Mesenchymal stem cell (in vitro differentiated cells and primary cell): ENCODE measurements around the gene CCDC88B.

Experiments used
- DNase-seq: peaks from one replicate; pipeline ENCODE4 v3.0.0-alpha.2; 2013
- H2AFZ ChIP-seq: one replicate; pipeline ENCODE4 v1.6.1; 2013; ENCODE audit warnings: low read depth, mild to moderate bottlenecking, control low read depth, inconsistent platforms, low read length, moderate library complexity
- H2AK5ac ChIP-seq: 2 replicates; pipeline ENCODE4 v1.6.1; 2013; ENCODE audit warnings: low read length, moderate library complexity, mild to moderate bottlenecking, inconsistent platforms; ENCODE audit not compliant: severe bottlenecking
- H2BK120ac ChIP-seq: one replicate; pipeline ENCODE4 v1.6.1; 2013; ENCODE audit warnings: low read depth, mild to moderate bottlenecking, inconsistent platforms, low read length, moderate library complexity
- H2BK12ac ChIP-seq, 2 experiments: one replicate each; pipeline ENCODE4 v1.6.1; 2013; ENCODE audit warnings: inconsistent platforms in 2 of 2, low read length in 2 of 2, mild to moderate bottlenecking in 2 of 2, moderate library complexity in 2 of 2, control low read depth in 1 of 2
- H2BK15ac ChIP-seq: one replicate; pipeline ENCODE4 v1.6.1; 2013; ENCODE audit warnings: mild to moderate bottlenecking, low read depth, inconsistent platforms; ENCODE audit not compliant: poor library complexity, severe bottlenecking
- H2BK5ac ChIP-seq: 2 replicates; pipeline ENCODE4 v1.6.1; 2013; ENCODE audit warnings: low read depth, mild to moderate bottlenecking, low read length, control low read depth, inconsistent platforms; ENCODE audit not compliant: poor library complexity, severe bottlenecking
- H3K14ac ChIP-seq, 2 experiments: one replicate each; pipeline ENCODE4 v1.6.1; 2013; ENCODE audit warnings: inconsistent platforms in 2 of 2, low read length in 2 of 2, control low read depth in 1 of 2, mild to moderate bottlenecking in 1 of 2, moderate library complexity in 1 of 2
- H3K18ac ChIP-seq, 2 experiments: one replicate each; pipeline ENCODE4 v1.6.1; 2013; ENCODE audit warnings: inconsistent platforms in 2 of 2, low read length in 2 of 2, control low read depth in 1 of 2, low read depth in 1 of 2, mild to moderate bottlenecking in 1 of 2
- H3K23ac ChIP-seq, 2 experiments: one replicate each; pipeline ENCODE4 v1.6.1; 2013; ENCODE audit warnings: inconsistent platforms in 2 of 2, low read length in 2 of 2, mild to moderate bottlenecking in 2 of 2, moderate library complexity in 2 of 2, control low read depth in 1 of 2
- H3K27ac ChIP-seq: 2 replicates; pipeline ENCODE4 v1.5.1; 2013; ENCODE audit warnings: mild to moderate bottlenecking, moderate library complexity, low read length, control low read depth, inconsistent platforms; ENCODE audit not compliant: poor library complexity, severe bottlenecking
- H3K27me3 ChIP-seq, 2 experiments: 2 replicates each; pipeline versions ENCODE4 v1.6.1 to v1.7.0; 2013; ENCODE audit warnings: low read length in 2 of 2, mild to moderate bottlenecking in 2 of 2, moderate library complexity in 2 of 2, control low read depth in 1 of 2, inconsistent platforms in 1 of 2; ENCODE audit not compliant: control insufficient read depth in 1 of 2, insufficient read depth in 1 of 2
- H3K36me3 ChIP-seq, 2 experiments: 2 replicates each; pipeline versions ENCODE4 v1.6.1 to v1.7.0; 2013; ENCODE audit warnings: low read length in 2 of 2, control low read depth in 1 of 2, inconsistent platforms in 1 of 2, low read depth in 1 of 2, mild to moderate bottlenecking in 1 of 2; ENCODE audit not compliant: insufficient read depth in 2 of 2, control insufficient read depth in 1 of 2
- H3K4ac ChIP-seq, 2 experiments: one replicate each; pipeline ENCODE4 v1.6.1; 2013; ENCODE audit warnings: inconsistent platforms in 2 of 2, low read length in 2 of 2, mild to moderate bottlenecking in 2 of 2, moderate library complexity in 2 of 2, control low read depth in 1 of 2, low read depth in 1 of 2
- H3K4me1 ChIP-seq: 2 replicates; pipeline ENCODE4 v1.6.1; 2013; ENCODE audit warnings: low read depth, low read length, control low read depth; ENCODE audit not compliant: control insufficient read depth, insufficient read depth
- H3K4me2 ChIP-seq: 2 replicates; pipeline ENCODE4 v1.6.1; 2013; ENCODE audit warnings: low read length, mild to moderate bottlenecking, inconsistent platforms; ENCODE audit not compliant: poor library complexity, severe bottlenecking
- H3K4me3 ChIP-seq, 2 experiments: 2 replicates each; pipeline versions ENCODE4 v1.5.1 to v1.7.0; 2013; ENCODE audit warnings: low read length in 2 of 2, mild to moderate bottlenecking in 2 of 2, control low read depth in 1 of 2, low read depth in 1 of 2; ENCODE audit not compliant: insufficient read depth in 1 of 2
- H3K79me1 ChIP-seq: replicated peaks from 2 replicates; pipeline ENCODE4 v1.6.1; 2013; ENCODE audit warnings: mild to moderate bottlenecking, control low read depth, low read length, inconsistent platforms; ENCODE audit not compliant: poor library complexity, severe bottlenecking
- H3K9ac ChIP-seq: 2 replicates; pipeline ENCODE4 v1.7.0; 2013; ENCODE audit warnings: mild to moderate bottlenecking, low read length, moderate library complexity
- H3K9me3 ChIP-seq: 2 replicates; pipeline ENCODE4 v1.7.0; 2013; ENCODE audit warnings: mild to moderate bottlenecking, low read length; ENCODE audit not compliant: control insufficient read depth
- H4K8ac ChIP-seq: one replicate; pipeline ENCODE4 v1.6.1; 2013; ENCODE audit warnings: inconsistent platforms, mild to moderate bottlenecking, low read length, moderate library complexity
- H4K91ac ChIP-seq: one replicate; pipeline ENCODE4 v1.6.1; 2013; ENCODE audit warnings: mild to moderate bottlenecking, low read length, inconsistent platforms
- WGBS: methylation state at CpG from one replicate; pipeline ENCODE4 v1.1.7; 2013; ENCODE audit warnings: mixed read lengths; 5-methylcytosine and 5-hydroxymethylcytosine counted together

Gene CCDC88B

DNA sequence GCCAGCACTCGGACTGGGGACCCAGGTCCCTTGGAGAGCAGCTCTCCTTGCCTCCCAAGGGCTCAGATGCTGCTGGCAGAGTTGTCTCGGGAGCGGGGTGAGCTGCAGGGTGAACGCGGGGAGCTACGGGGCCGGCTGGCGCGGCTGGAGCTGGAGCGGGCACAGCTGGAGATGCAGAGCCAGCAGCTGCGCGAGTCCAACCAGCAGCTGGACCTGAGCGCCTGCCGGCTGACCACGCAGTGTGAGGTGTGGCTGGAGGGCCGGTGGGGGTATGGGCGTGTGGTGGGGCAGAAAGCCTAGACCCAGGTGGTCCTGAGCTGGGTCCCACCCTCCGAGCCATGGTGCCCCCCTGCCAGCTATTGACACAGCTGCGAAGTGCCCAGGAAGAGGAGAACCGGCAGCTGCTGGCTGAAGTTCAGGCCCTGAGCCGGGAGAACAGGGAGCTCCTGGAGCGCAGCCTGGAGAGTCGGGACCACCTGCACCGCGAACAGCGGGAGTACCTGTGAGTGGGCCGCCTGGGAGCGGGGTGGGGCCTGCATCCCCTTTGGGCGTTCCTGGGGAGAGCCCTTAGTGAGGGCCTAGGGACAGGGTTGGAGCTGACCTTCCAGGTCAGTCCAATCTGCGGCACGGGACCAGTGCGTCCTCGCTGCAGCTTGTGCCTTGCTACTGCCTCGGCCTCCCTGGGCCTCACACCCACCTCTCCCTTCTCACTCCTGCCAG is 13.2 kb downstream of the CCDC88B start:
- Histone ChIP-seq H3K9me3 (no peaks in the 10 kb centered on the region), H2BK5ac (no peak overlapping the region), H3K18ac (no peak overlapping the region), H4K91ac (no peak overlapping the region), H3K14ac (no peak overlapping the region), H3K36me3 (no peaks in the 10 kb centered on the region), H3K9ac (no peak overlapping the region), H4K8ac (no peak overlapping the region), H3K4me3 (no peak overlapping the region), H2AFZ (no peak overlapping the region), H3K4me1 (peaks cover 32% of the 10 kb centered on the region), H3K23ac (no peak overlapping the region), H3K27me3 (peaks cover 0 to 10% of the 10 kb centered on the region in 2 experiments), H2BK120ac (no peak overlapping the region), H2BK15ac (no peak overlapping the region), H3K4ac (no peak overlapping the region), H2AK5ac (no peak overlapping the region), H2BK12ac (no peak overlapping the region), H3K27ac (no peak overlapping the region), H3K79me1 (no peaks in the 10 kb centered on the region), H3K4me2 (no peak overlapping the region)
- 85% methylated on average over 34 of the region's 34 CpGs for WGBS
- DNase-seq, result no peak

DNA sequence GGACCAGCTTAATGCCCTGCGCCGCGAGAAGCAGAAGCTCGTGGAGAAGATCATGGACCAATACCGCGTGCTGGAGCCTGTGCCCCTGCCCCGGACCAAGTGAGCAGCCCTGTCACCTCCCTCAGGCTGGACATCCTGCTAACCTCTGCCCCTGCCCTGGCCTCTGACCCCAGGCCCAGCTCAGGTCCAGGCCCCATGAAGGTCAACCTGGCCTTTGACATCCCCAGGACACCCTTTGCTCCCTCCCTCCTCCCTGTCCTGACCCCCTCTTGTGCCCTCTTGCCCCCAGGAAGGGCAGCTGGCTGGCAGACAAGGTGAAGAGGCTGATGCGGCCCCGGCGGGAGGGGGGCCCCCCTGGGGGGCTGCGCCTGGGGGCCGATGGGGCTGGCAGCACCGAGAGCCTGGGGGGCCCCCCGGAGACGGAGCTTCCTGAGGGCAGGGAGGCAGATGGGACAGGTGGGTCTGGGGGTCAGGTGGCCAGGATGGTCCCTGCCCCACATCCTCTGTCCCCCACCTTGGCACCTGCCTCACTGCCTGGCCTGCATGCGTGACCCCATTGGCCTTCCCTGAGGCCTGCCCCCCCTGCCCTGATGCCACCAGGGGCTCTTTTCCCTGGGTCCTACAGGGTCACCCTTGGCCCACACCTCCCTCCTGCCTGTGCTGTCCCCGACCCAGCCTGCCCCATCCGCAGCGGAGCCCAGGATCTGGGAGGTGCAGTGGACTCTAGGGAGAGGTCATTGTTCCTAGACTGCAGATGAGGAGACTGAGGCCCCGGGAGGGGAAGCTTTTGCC is 13.9 kb downstream of the CCDC88B start:
- Histone ChIP-seq H2BK12ac (peak overlapping the region in 1 of 2 experiments; percentile 21), H3K4me3 (no peak overlapping the region), H3K36me3 (no peaks in the 10 kb centered on the region), H2BK120ac (no peak overlapping the region), H3K79me1 (peaks cover 2% of the 10 kb centered on the region), H3K14ac (peak overlapping the region in 1 of 2 experiments; percentile 38), H3K9me3 (no peaks in the 10 kb centered on the region), H3K18ac (peak overlapping the region in 1 of 2 experiments; percentile 21), H3K4me1 (peaks cover 35% of the 10 kb centered on the region), H3K9ac (no peak overlapping the region), H4K91ac (peak overlapping the region; percentile 73), H3K27me3 (peaks cover 0 to 10% of the 10 kb centered on the region in 2 experiments), H3K4me2 (no peak overlapping the region), H2AK5ac (no peak overlapping the region), H3K23ac (no peak overlapping the region), H4K8ac (no peak overlapping the region), H2BK15ac (no peak overlapping the region), H3K27ac (no peak overlapping the region), H2BK5ac (no peak overlapping the region), H3K4ac (peak overlapping the region in 1 of 2 experiments; percentile 8), H2AFZ (no peak overlapping the region)
- 85% methylated on average over 9 of the region's 20 CpGs for WGBS
- no peak for DNase-seq

DNA sequence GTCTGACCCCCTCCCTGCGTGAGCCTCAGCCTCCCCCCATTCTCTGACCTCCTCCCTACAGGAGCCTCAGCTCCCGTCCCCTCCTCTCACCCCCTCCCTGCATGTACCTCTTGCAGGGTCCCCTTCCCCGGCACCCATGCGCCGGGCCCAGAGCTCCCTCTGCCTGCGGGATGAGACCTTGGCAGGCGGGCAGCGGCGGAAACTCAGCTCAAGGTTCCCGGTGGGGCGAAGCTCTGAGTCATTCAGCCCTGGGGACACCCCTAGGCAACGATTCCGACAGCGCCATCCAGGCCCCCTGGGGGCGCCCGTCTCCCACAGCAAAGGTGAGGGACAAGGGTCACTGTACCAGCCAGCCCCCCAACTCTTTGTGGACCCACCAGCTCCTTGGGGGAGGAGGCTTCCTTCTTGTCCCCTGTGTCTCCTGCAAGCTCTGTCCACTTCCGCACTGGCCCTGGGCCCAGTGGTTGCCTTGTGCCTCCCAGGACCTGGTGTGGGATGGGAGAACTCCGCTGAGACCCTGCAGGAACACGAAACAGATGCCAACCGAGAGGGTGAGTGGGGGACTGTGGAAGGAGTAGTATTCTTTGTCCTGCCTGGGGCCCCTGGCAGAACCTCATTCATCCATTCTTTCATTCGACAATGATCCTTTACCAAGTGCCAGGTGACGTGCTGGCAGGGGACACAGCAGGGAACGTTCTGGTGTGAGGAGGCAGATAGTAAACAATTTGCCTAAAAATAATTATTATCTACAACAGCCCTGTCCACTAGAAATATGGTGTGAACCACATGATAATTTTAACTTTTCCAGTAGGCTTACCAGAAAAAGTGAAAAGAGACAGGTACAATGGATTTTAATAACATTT is 15.3 kb downstream of the CCDC88B start:
- Histone ChIP-seq H3K27ac (peak overlapping the region; percentile 20), H3K9ac (peak overlapping the region; percentile 77), H2BK15ac (peak overlapping the region; percentile 90), H3K4ac (peak overlapping the region; percentile 2 to 93), H3K4me1 (peaks cover 46% of the 10 kb centered on the region), H2BK120ac (peak overlapping the region; percentile 12), H3K79me1 (peaks cover 14% of the 10 kb centered on the region), H2AK5ac (peak overlapping the region; percentile 0), H2BK12ac (peak overlapping the region in 1 of 2 experiments; percentile 42), H3K4me2 (peak overlapping the region; percentile 56), H2AFZ (no peak overlapping the region), H4K8ac (peak overlapping the region; percentile 91), H3K36me3 (peaks cover 2 to 6% of the 10 kb centered on the region in 2 experiments), H3K27me3 (peaks cover 0 to 4% of the 10 kb centered on the region in 2 experiments), H3K14ac (no peak overlapping the region), H3K18ac (peak overlapping the region; percentile 52 to 87), H2BK5ac (no peak overlapping the region), H3K9me3 (no peaks in the 10 kb centered on the region), H4K91ac (peak overlapping the region; percentile 82), H3K23ac (no peak overlapping the region), H3K4me3 (peak overlapping the region in 1 of 2 experiments; percentile 64)
- peak; percentile 88 for DNase-seq
- 14% methylated on average over 20 of the region's 23 CpGs for WGBS
